IMR-90 (cell line): ENCODE data around the gene DAB1. TPM values are rescaled to one million over a fixed set of nuclear protein-coding genes. Genes with fewer than 3 reads are reported as not detected.
A peak's percentile ranks its signal among the peaks of the same experiment; 100 is the strongest.

Experiments used
- ATAC-seq: fragments of 200-7000 bp; cut with Tn5 transposase; 2 replicates; pipeline ENCODE4 v1.9.1; 2020; ENCODE audit warnings: low read depth, mild to moderate bottlenecking, moderate library complexity
- BruUV-seq: library from RNA; stranded (reverse); fragments of 400-500 nt; replicated peaks from 2 replicates; lab custom pipeline; 2021; lab: Mats Ljungman, UMichigan
- CTCF ChIA-PET: fragments of 300-600 bp; formaldehyde crosslinking; extraction: SDS; loops from one replicate; lab custom pipeline; 2021; ENCODE audit warnings: antibody characterized with exemption; lab: Yijun Ruan, JAX
- POLR2A ChIA-PET: fragments of 300-600 bp; sonication (Branson Sonifier 250); formaldehyde crosslinking; loops from one replicate; lab custom pipeline; 2022; ENCODE audit warnings: antibody characterized with exemption; ENCODE audit not compliant: unreplicated experiment; lab: Charles Lee
- DNase-seq: peaks from one replicate; pipeline ENCODE4 v3.0.0; 2013
- H2AFZ ChIP-seq: replicated peaks from 2 replicates; pipeline ENCODE3; 2013; ENCODE audit warnings: low read length, mild to moderate bottlenecking; ENCODE audit not compliant: poor library complexity
- H2AK5ac ChIP-seq: 2 replicates; pipeline ENCODE4 v1.6.1; 2013; ENCODE audit warnings: low read depth, low read length, inconsistent platforms
- H2AK9ac ChIP-seq: replicated peaks from 2 replicates; pipeline ENCODE3; 2013; ENCODE audit warnings: mild to moderate bottlenecking, low read depth, low read length, moderate library complexity; ENCODE audit not compliant: poor library complexity
- H2BK120ac ChIP-seq: 2 replicates; pipeline ENCODE4 v1.6.1; 2013; ENCODE audit warnings: low read depth, low read length, inconsistent platforms
- H2BK15ac ChIP-seq: 3 replicates; pipeline ENCODE4 v1.6.1; 2013; ENCODE audit warnings: low read depth, low read length, inconsistent platforms
- H2BK20ac ChIP-seq: 2 replicates; pipeline ENCODE4 v1.6.1; 2013; ENCODE audit warnings: low read depth, mild to moderate bottlenecking, inconsistent platforms, low read length, moderate library complexity
- H2BK5ac ChIP-seq: 2 replicates; pipeline ENCODE4 v1.6.1; 2013; ENCODE audit warnings: mild to moderate bottlenecking, low read depth, low read length, inconsistent platforms; ENCODE audit not compliant: poor library complexity, severe bottlenecking
- H3K14ac ChIP-seq: replicated peaks from 2 replicates; pipeline ENCODE4 v1.6.1; 2013; ENCODE audit warnings: low read depth, low read length, inconsistent platforms
- H3K18ac ChIP-seq: 2 replicates; pipeline ENCODE4 v1.6.1; 2013; ENCODE audit warnings: low read depth, low read length, control low read depth
- H3K23ac ChIP-seq: 2 replicates; pipeline ENCODE4 v1.6.1; 2013; ENCODE audit warnings: low read depth, low read length, inconsistent platforms
- H3K27ac ChIP-seq: 2 replicates; pipeline ENCODE4 v1.5.1; 2013; ENCODE audit warnings: mild to moderate bottlenecking, control low read depth, low read length; ENCODE audit not compliant: insufficient read depth
- H3K27me3 ChIP-seq: 2 replicates; pipeline ENCODE4 v1.6.1; 2013; ENCODE audit warnings: low read length; ENCODE audit not compliant: control insufficient read depth, insufficient read depth
- H3K36me3 ChIP-seq: 2 replicates; pipeline ENCODE4 v1.6.1; 2013; ENCODE audit warnings: low read length, mixed read lengths; ENCODE audit not compliant: control insufficient read depth, insufficient read depth
- H3K4ac ChIP-seq: 2 replicates; pipeline ENCODE4 v1.6.1; 2013; ENCODE audit warnings: low read depth, low read length, inconsistent platforms
- H3K4me1 ChIP-seq: 2 replicates; pipeline ENCODE4 v1.6.1; 2013; ENCODE audit warnings: low read length, mixed read lengths; ENCODE audit not compliant: control insufficient read depth, insufficient read depth
- H3K4me2 ChIP-seq: 2 replicates; pipeline ENCODE4 v1.6.1; 2013; ENCODE audit warnings: low read depth, mild to moderate bottlenecking, control low read depth, low read length, moderate library complexity
- H3K4me3 ChIP-seq: 2 replicates; pipeline ENCODE4 v1.5.1; 2013; ENCODE audit warnings: low read depth, mild to moderate bottlenecking, control low read depth, low read length, moderate library complexity; ENCODE audit not compliant: insufficient read depth
- H3K56ac ChIP-seq: 2 replicates; pipeline ENCODE4 v1.6.1; 2013; ENCODE audit warnings: low read length, inconsistent platforms; ENCODE audit not compliant: insufficient read depth; ENCODE audit errors: extremely low read depth
- H3K79me1 ChIP-seq, 2 experiments: 2 replicates each; pipeline ENCODE4 v1.6.1; 2013; ENCODE audit warnings: low read length in 2 of 2, inconsistent platforms in 1 of 2, low read depth in 1 of 2
- H3K9ac ChIP-seq: 2 replicates; pipeline ENCODE4 v1.6.1; 2013; ENCODE audit warnings: low read depth, low read length, control low read depth
- H3K9me1 ChIP-seq: 2 replicates; pipeline ENCODE4 v1.6.1; 2013; ENCODE audit warnings: low read length, inconsistent platforms; ENCODE audit not compliant: insufficient read depth
- H3K9me3 ChIP-seq: 2 replicates; pipeline ENCODE4 v1.6.1; 2013; ENCODE audit warnings: low read length; ENCODE audit not compliant: control insufficient read depth, insufficient read depth
- H4K20me1 ChIP-seq: 2 replicates; pipeline ENCODE4 v1.6.1; 2013; ENCODE audit warnings: low read length, inconsistent platforms; ENCODE audit not compliant: insufficient read depth
- H4K5ac ChIP-seq: 2 replicates; pipeline ENCODE4 v1.6.1; 2013; ENCODE audit warnings: mild to moderate bottlenecking, low read depth, low read length, control low read depth
- H4K8ac ChIP-seq, 2 experiments: 2 replicates each; pipeline ENCODE4 v1.6.1; 2013; ENCODE audit warnings: low read depth in 2 of 2, low read length in 2 of 2, control low read depth in 1 of 2, inconsistent platforms in 1 of 2
- H4K91ac ChIP-seq: 2 replicates; pipeline ENCODE4 v1.6.1; 2013; ENCODE audit warnings: low read depth, low read length, inconsistent platforms; ENCODE audit not compliant: insufficient read depth
- BHLHE40 ChIP-seq: fragments of 150-350 bp; IDR thresholded peaks from 2 replicates; pipeline ENCODE4 v1.6.1; 2016; ENCODE audit warnings: mild to moderate bottlenecking, low read depth, low read length
- CEBPB ChIP-seq: IDR thresholded peaks from 2 replicates; pipeline ENCODE4 v1.6.1; 2012; ENCODE audit warnings: low read depth, low read length, improper control_type of control experiment
- FOS ChIP-seq: fragments of 150-350 bp; IDR thresholded peaks from 2 replicates; pipeline ENCODE4 v1.6.1; 2016; ENCODE audit warnings: low read depth, low read length
- RAD21 ChIP-seq: IDR thresholded peaks from 2 replicates; pipeline ENCODE4 v1.6.1; 2012; ENCODE audit warnings: low read length, improper control_type of control experiment
- SMC3 ChIP-seq: fragments of 150-350 bp; IDR thresholded peaks from 2 replicates; pipeline ENCODE4 v1.6.1; 2016; ENCODE audit warnings: low read depth, mild to moderate bottlenecking, antibody characterized with exemption, low read length, moderate library complexity
- WGBS, 2 experiments: methylation state at CpG; one replicate each; pipeline versions ENCODE4 v1.1.5 to v1.1.7; 2013; ENCODE audit warnings: missing lambda C conversion rate in 2 of 2; ENCODE audit not compliant: insufficient read length in 1 of 2; ENCODE audit errors: extremely low coverage in 2 of 2; 5-methylcytosine and 5-hydroxymethylcytosine counted together
- dilution Hi-C: fragments of 300-500 bp; cut with HindIII; formaldehyde crosslinking; loops from one replicate; pipeline ENCODE4 v1.14.3; 2018; ENCODE audit warnings: low sequenced_read_pairs; ENCODE audit not compliant: unreplicated experiment
- in situ Hi-C: fragments of 300-500 bp; cut with MboI; formaldehyde crosslinking; loops from 3 replicates; pipeline ENCODE4 v1.14.3; 2019; ENCODE audit warnings: low sequenced_read_pairs, inconsistent platforms, mixed read lengths
- intact Hi-C: fragments of 100-400 bp; cut with micrococcal nuclease; formaldehyde crosslinking; loops from 2 replicates; pipeline ENCODE4 v1.10.0; 2022
- polyA plus RNA-seq, 3 experiments: library from polyadenylated mRNA; depleted of rRNA; stranded (reverse); fragments of >200 nt; gene quantifications; 2 replicates each; pipeline ENCODE4 v1.2.3, GENCODE V29; 2012; ENCODE audit warnings: low replicate concordance in 1 of 3
- total RNA-seq: library from RNA; depleted of rRNA; stranded (reverse); fragments of >200 nt; gene quantifications from 2 replicates; pipeline ENCODE4 v1.2.3, GENCODE V29; 2012
- TF ChIP-seq, protein P1 (sequence below): conservative IDR thresholded peaks from 2 replicates; pipeline ENCODE4 v1.5.1; 2012; ENCODE audit warnings: mild to moderate bottlenecking, low read depth, low read length, improper control_type of control experiment

The DAB1 gene
- total and polyA plus RNA-seq, 2 of the 4 experiments (the other 2 are of a cell fraction), result 0.18 to 0.41 TPM

DNA sequence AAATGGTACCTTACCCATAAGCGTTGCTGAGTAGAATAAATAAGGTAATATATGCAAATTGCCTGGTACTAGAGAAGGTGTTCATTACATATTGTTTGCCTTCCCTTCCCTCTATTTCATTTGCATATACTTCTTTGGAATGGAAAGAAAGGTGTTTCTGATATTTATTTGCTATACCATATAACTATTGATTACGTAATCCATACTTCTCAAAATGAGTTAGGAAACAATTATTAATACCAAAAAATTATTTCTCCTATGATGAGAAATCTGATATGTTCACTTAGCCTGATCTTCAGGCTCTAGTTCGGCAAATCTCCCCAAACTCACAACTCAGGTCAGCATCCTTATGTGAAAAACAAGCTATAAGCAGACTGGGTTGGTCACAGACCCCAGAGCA, 119.3 kb downstream of the DAB1 start:
- Histone ChIP-seq H3K9ac (no peak overlapping the region), H2AFZ (no peak overlapping the region), H3K4me2 (no peak overlapping the region), H2AK9ac (no peak overlapping the region), H3K56ac (no peak overlapping the region), H3K14ac (no peak overlapping the region), H2BK120ac (no peak overlapping the region), H3K9me1 (no peaks in the 10 kb centered on the region), H4K91ac (no peak overlapping the region), H3K4me1 (no peaks in the 10 kb centered on the region; the same call in 1 of the 2 replicates), H3K4ac (no peak overlapping the region), H3K18ac (no peak overlapping the region), H3K27me3 (no peaks in the 10 kb centered on the region), H3K9me3 (no peaks in the 10 kb centered on the region), H4K5ac (no peak overlapping the region), H3K36me3 (no peaks in the 10 kb centered on the region), H4K8ac (no peak overlapping the region), H3K27ac (no peak overlapping the region), H4K20me1 (no peaks in the 10 kb centered on the region), H3K79me1 (no peaks in the 10 kb centered on the region), H2BK20ac (no peak overlapping the region), H2AK5ac (no peak overlapping the region), H2BK5ac (no peak overlapping the region), H3K4me3 (no peak overlapping the region), H2BK15ac (no peak overlapping the region), H3K23ac (no peak overlapping the region)
- ATAC-seq (no peak), DNase-seq (no peak)
- ChIA-PET CTCF (no interaction called here), POLR2A (no interaction called here)
- BruUV-seq, result no TSS peak
- intact Hi-C loops, result no loop called here
- dilution Hi-C loops, result no loop called here
- TF ChIP-seq, protein P1, sequence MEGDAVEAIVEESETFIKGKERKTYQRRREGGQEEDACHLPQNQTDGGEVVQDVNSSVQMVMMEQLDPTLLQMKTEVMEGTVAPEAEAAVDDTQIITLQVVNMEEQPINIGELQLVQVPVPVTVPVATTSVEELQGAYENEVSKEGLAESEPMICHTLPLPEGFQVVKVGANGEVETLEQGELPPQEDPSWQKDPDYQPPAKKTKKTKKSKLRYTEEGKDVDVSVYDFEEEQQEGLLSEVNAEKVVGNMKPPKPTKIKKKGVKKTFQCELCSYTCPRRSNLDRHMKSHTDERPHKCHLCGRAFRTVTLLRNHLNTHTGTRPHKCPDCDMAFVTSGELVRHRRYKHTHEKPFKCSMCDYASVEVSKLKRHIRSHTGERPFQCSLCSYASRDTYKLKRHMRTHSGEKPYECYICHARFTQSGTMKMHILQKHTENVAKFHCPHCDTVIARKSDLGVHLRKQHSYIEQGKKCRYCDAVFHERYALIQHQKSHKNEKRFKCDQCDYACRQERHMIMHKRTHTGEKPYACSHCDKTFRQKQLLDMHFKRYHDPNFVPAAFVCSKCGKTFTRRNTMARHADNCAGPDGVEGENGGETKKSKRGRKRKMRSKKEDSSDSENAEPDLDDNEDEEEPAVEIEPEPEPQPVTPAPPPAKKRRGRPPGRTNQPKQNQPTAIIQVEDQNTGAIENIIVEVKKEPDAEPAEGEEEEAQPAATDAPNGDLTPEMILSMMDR, result no peak
- TF ChIP-seq FOS (no peak), RAD21 (no peak), BHLHE40 (no peak), CEBPB (peak; percentile 63), SMC3 (no peak)
- WGBS, 2 experiments, result no CpG with 5 or more reads among the region's 3 CpGs
- in situ Hi-C loops, result no loop called here
